Uterus (tissue), 4 donors: ENCODE measurements around the gene C1orf174. TPM values are rescaled to one million over a fixed set of nuclear protein-coding genes. Genes with fewer than 3 reads are reported as not detected.

ENCODE experiments used
- DNase-seq, 2 donors: peaks; one replicate each; pipeline ENCODE4 v3.0.0-alpha.2; 2019 to 2020
- H3K27ac ChIP-seq, 2 donors: fragments of 200-600 bp; sonication (generic); 1 replicate in 1 of 2; 2 replicates in 1 of 2; pipeline ENCODE4 v1.5.1; 2016 to 2018
- H3K27me3 ChIP-seq, 2 donors: fragments of 200-600 bp; sonication (generic); one replicate each; pipeline ENCODE4 v1.5.1; 2018 to 2019; ENCODE audit warnings: control low read depth in 1 of 2
- H3K36me3 ChIP-seq, 2 donors: fragments of 200-600 bp; sonication (generic); one replicate each; pipeline ENCODE4 v1.5.1; 2019; ENCODE audit warnings: control low read depth in 1 of 2
- H3K4me1 ChIP-seq, 2 donors: fragments of 200-600 bp; sonication (generic); one replicate each; pipeline ENCODE4 v1.5.1; 2018 to 2019; ENCODE audit warnings: control low read depth in 1 of 2
- H3K4me3 ChIP-seq, 2 donors: fragments of 200-600 bp; sonication (generic); 1 replicate in 1 of 2; 2 replicates in 1 of 2; pipeline ENCODE4 v1.5.1; 2018 to 2019; ENCODE audit warnings: mild to moderate bottlenecking in 1 of 2
- H3K9me3 ChIP-seq, 2 donors: fragments of 200-600 bp; sonication (generic); one replicate each; pipeline ENCODE4 v1.5.1; 2019; ENCODE audit warnings: control low read depth in 1 of 2
- CTCF ChIP-seq, 4 experiments: fragments of 200-600 bp in 2 of 4; fragments of 450-650 bp in 2 of 4; sonication (generic) in 2 of 4; IDR thresholded peaks; one replicate each; pipeline ENCODE4 v1.5.1; 2016 to 2019; ENCODE audit warnings: antibody characterized with exemption in 4 of 4, mild to moderate bottlenecking in 2 of 4, moderate library complexity in 1 of 4
- POLR2A ChIP-seq, 2 donors: fragments of 450-650 bp; IDR thresholded peaks; one replicate each; pipeline ENCODE4 v1.6.1; 2016; ENCODE audit warnings: antibody characterized with exemption in 2 of 2, mild to moderate bottlenecking in 1 of 2, moderate library complexity in 1 of 2
- intact Hi-C: fragments of 100-400 bp; cut with DNase I; formaldehyde crosslinking; loops from one replicate; pipeline ENCODE4 v1.15.1; 2023; ENCODE audit warnings: low total_unique reads
- total RNA-seq, 4 donors: library from RNA; depleted of rRNA in 3 of 4; stranded (reverse); fragments of >200 nt in 3 of 4; gene quantifications; one replicate each; pipeline versions ENCODE4 v1.1.0 to v1.2.4, GENCODE V29; 2014 to 2023
- donor health status: DM: yes; HTN: yes; CAD: no.

The C1orf174 gene
- total RNA-seq, 4 donors from 2014 or later: 6.4 to 41.9 (median 17.5) TPM

- H3K27ac ChIP-seq: no peak overlapping the region
- DNase-seq: no peak
- no peak overlapping the region for H3K4me3 ChIP-seq
- H3K36me3 ChIP-seq: no peaks in the 10 kb centered on the region
- no peaks in the 10 kb centered on the region for H3K27me3 ChIP-seq
- no peak for TF ChIP-seq CTCF (IDR thresholded peaks at IDR 0.05)
- TF ChIP-seq POLR2A (IDR thresholded peaks at IDR 0.05): no peak
- H3K4me1 ChIP-seq: no peaks in the 10 kb centered on the region
- intact Hi-C loops: no loop called here
- no peaks in the 10 kb centered on the region for H3K9me3 ChIP-seq
These were observed 5.3 kb upstream of the C1orf174 start for GRCh38 chr1:3905266-3905952.

DNA sequence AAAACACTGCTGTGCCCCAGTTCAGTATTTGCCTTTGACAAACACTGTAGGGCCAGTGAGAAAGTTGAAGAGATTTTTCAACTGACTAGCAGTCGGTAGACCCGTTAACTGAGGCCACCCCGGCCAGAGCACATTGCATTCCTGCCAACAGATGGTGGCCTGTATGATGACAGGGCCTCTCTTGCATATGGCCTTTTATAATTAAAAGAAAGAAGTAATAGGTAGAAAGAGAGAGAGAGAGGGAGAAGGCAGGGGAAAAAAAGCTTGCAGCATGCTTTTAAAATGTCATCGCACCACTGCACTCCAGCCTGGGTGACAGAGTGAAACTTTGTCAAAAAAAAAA lies 4.7 kb upstream of the C1orf174 start:
- intact Hi-C loops: no loop called here
- no peak overlapping the region for H3K27ac ChIP-seq
- H3K4me3 ChIP-seq: no peak overlapping the region
- DNase-seq: no peak
- no peaks in the 10 kb centered on the region for H3K27me3 ChIP-seq
- no peaks in the 10 kb centered on the region for H3K36me3 ChIP-seq
- TF ChIP-seq POLR2A (IDR thresholded peaks at IDR 0.05): no peak
- no peak for TF ChIP-seq CTCF (IDR thresholded peaks at IDR 0.05)
- no peaks in the 10 kb centered on the region for H3K4me1 ChIP-seq
- no peaks in the 10 kb centered on the region for H3K9me3 ChIP-seq

GRCh38 chr1:3904006-3904842 lies 4.2 kb upstream of the C1orf174 start:
- H3K4me1 ChIP-seq: no peaks in the 10 kb centered on the region
- H3K27ac ChIP-seq: no peak overlapping the region
- no peaks in the 10 kb centered on the region for H3K36me3 ChIP-seq
- no peaks in the 10 kb centered on the region for H3K27me3 ChIP-seq
- intact Hi-C loops: no loop called here
- H3K4me3 ChIP-seq: no peak overlapping the region
- no peak for TF ChIP-seq POLR2A (IDR thresholded peaks at IDR 0.05)
- TF ChIP-seq CTCF (IDR thresholded peaks at IDR 0.05): no peak
- no peaks in the 10 kb centered on the region for H3K9me3 ChIP-seq
- DNase-seq: no peak

DNA sequence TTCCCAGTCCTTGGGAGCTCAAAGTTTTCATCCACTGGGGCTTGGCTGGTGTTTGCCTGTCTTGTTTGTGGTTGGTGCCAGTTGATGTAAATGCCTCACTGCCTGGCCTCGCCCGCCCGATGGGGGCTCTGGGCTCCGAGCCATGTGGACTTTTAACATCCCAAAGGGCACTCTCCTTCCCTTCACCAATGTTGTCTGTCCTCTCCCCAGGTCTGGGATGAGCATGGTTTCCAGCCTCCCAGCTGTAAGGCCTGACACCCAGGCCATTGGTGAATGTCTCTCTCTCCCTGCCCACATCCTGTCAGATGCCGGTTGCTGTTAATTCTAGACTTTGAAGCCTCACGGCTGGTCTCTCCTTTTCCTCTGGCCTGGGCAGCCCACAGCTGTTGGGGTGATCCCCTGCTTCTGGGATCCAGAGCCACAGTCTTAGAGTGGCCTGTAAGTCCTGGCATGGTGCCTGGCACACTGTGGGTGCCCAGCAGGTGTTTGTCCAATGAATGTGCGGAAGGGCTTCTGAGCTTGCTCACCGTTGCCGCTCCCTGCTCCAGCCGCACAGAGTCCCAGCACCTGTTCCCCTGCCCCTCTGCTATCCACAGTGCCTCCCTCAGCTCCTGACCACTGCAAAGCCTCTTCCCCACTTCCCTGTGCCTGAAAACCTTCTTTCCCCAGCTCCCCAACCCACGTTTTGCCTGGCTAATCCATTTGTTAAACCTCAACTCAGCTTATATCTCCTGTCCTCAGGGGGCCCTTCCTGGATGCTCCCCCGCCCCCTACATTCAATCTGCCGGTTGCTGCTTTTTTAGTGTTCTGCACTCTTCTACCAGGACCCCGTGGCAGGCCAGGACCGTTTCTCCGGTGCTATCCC lies 3.3 kb upstream of the C1orf174 start:
- TF ChIP-seq CTCF (IDR thresholded peaks at IDR 0.05) (no peak), POLR2A (IDR thresholded peaks at IDR 0.05) (no peak)
- no peaks in the 10 kb centered on the region for H3K36me3 ChIP-seq
- H3K27me3 ChIP-seq: no peaks in the 10 kb centered on the region
- intact Hi-C loops: no loop called here
- no peak overlapping the region for H3K4me3 ChIP-seq
- no peak overlapping the region for H3K27ac ChIP-seq
- H3K9me3 ChIP-seq: no peaks in the 10 kb centered on the region
- DNase-seq: no peak
- no peaks in the 10 kb centered on the region for H3K4me1 ChIP-seq
